PFSK-1 (cell line): ENCODE measurements around the gene FBXO34.

ENCODE experiments used
- FOXP2 ChIP-seq: optimal IDR thresholded peaks from 2 replicates; pipeline ENCODE3; 2011; ENCODE audit warnings: borderline replicate concordance, control low read depth, inconsistent platforms; ENCODE audit not compliant: insufficient read depth; ENCODE audit errors: extremely low read length, extremely low read depth
- POLR2AphosphoS5 ChIP-seq: IDR thresholded peaks from 2 replicates; pipeline ENCODE4 v1.6.1; 2012; ENCODE audit warnings: low read depth, mild to moderate bottlenecking, control low read depth, low read length, moderate library complexity
- REST ChIP-seq, 2 experiments: IDR thresholded peaks; 2 replicates each; pipeline versions ENCODE4 v1.6.1 to v1.8.0; 2011 to 2012; ENCODE audit warnings: low read depth in 2 of 2, low read length in 2 of 2, control low read depth in 1 of 2, inconsistent platforms in 1 of 2, mild to moderate bottlenecking in 1 of 2, moderate library complexity in 1 of 2; ENCODE audit not compliant: insufficient read depth in 1 of 2
- SIN3A ChIP-seq: IDR thresholded peaks from 2 replicates; pipeline ENCODE4 v1.6.1; 2012; ENCODE audit warnings: mild to moderate bottlenecking, low read length, moderate library complexity, borderline replicate concordance; ENCODE audit not compliant: insufficient read depth
- TAF1 ChIP-seq: IDR thresholded peaks from 2 replicates; pipeline ENCODE4 v1.6.1; 2012; ENCODE audit warnings: low read length, control low read depth, borderline replicate concordance; ENCODE audit not compliant: insufficient read depth

DNA sequence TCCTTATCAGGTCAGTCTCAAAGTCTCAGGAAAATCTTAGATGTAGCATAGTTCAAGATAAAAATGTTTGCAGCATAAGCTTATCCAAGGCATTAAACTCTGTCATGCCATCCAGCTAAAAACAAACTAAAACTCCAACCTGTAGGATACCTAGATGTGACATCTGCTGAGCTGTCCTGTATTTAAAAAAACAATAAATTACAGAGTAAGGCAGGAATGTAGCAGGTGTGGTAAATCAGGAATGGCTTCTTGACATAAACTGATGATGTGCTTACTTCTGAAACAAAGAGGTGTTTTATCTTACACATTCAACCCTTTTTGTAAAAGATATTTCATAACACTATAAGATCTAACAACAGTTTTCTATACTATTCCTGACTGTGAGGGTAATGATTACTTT is 49.3 kb upstream of the FBXO34 start:
- TF ChIP-seq REST (IDR thresholded peaks at IDR 0.05; ENCODE audit: insufficient read depth in 1 of 2, low read depth in 2 of 2, low read length in 2 of 2) (no peak), SIN3A (no peak), POLR2AphosphoS5 (no peak), TAF1 (no peak), FOXP2 (no peak)
